Liver (tissue), 3 donors: ENCODE results near the gene SLC2A9.

Experiments
- CTCF ChIP-seq: fragments of 150-350 bp; IDR thresholded peaks from 2 replicates; pipeline ENCODE4 v1.5.1; 2017; ENCODE audit warnings: improper control_type of control experiment, low read depth, low read length; ENCODE audit not compliant: missing input control
- MAX ChIP-seq: IDR thresholded peaks from 2 replicates; pipeline ENCODE4 v1.6.1; 2016; ENCODE audit warnings: antibody characterized with exemption
- TAF1 ChIP-seq: conservative IDR thresholded peaks from 2 replicates; pipeline ENCODE4 v1.6.1; 2016; ENCODE audit warnings: antibody characterized with exemption, mild to moderate bottlenecking
- ZBTB33 ChIP-seq: IDR thresholded peaks from 2 replicates; pipeline ENCODE4 v1.6.1; 2016; ENCODE audit warnings: antibody characterized with exemption
- donor health status: healthy.
- donor health status: healthy.

GRCh38 chr4:9938933-9939332 is 82.4 kb downstream of the SLC2A9 start:
- no peak for TF ChIP-seq CTCF
- no peak for TF ChIP-seq MAX
- no peak for TF ChIP-seq TAF1
- no peak for TF ChIP-seq ZBTB33
